ENCODE data around the gene IL15RA.

GRCh38 chr10:5961405-5962100 lies 15.8 kb downstream of the IL15RA start:
- TF ChIP-seq POLR2A (IDR thresholded peaks at IDR 0.05; ENCODE audit: low read length) (no peak), GATA1 (IDR thresholded peaks at IDR 0.05; ENCODE audit: low read depth, low read length) (no peak)

All from erythroblast (primary cell).